Mesendoderm (in vitro differentiated cells): ENCODE data around the gene DFFB.

Source experiments
- DNase-seq: peaks from one replicate; pipeline ENCODE4 v3.0.0; 2013
- H2AK5ac ChIP-seq: 2 replicates; pipeline ENCODE4 v1.6.1; 2013; ENCODE audit warnings: low read length, inconsistent platforms
- H2BK120ac ChIP-seq: 2 replicates; pipeline ENCODE4 v1.6.1; 2013; ENCODE audit warnings: low read depth, mild to moderate bottlenecking, low read length, moderate library complexity, mixed read lengths
- H2BK15ac ChIP-seq: replicated peaks from 2 replicates; pipeline ENCODE4 v1.6.1; 2013; ENCODE audit warnings: low read depth, mild to moderate bottlenecking, moderate library complexity
- H2BK5ac ChIP-seq: 2 replicates; pipeline ENCODE4 v1.6.1; 2013; ENCODE audit warnings: low read length, inconsistent platforms
- H3K18ac ChIP-seq: 2 replicates; pipeline ENCODE4 v1.6.1; 2013; ENCODE audit warnings: mild to moderate bottlenecking, low read length, mixed read lengths
- H3K23ac ChIP-seq: one replicate; pipeline ENCODE4 v1.6.1; 2013; ENCODE audit warnings: low read length
- H3K27ac ChIP-seq: 2 replicates; pipeline ENCODE4 v1.5.1; 2013; ENCODE audit warnings: low read depth, mild to moderate bottlenecking, inconsistent platforms, low read length, moderate library complexity
- H3K27me3 ChIP-seq: 2 replicates; pipeline ENCODE4 v1.6.1; 2013; ENCODE audit warnings: low read length, control low read depth, mild to moderate bottlenecking, inconsistent platforms; ENCODE audit not compliant: insufficient read depth, poor library complexity
- H3K36me3 ChIP-seq: 2 replicates; pipeline ENCODE4 v1.6.1; 2013; ENCODE audit warnings: low read length, inconsistent platforms; ENCODE audit not compliant: control insufficient read depth, insufficient read depth
- H3K4ac ChIP-seq: one replicate; pipeline ENCODE4 v1.6.1; 2013; ENCODE audit warnings: low read depth, mild to moderate bottlenecking, low read length, moderate library complexity
- H3K4me1 ChIP-seq: 2 replicates; pipeline ENCODE4 v1.6.1; 2013; ENCODE audit warnings: low read depth, low read length, inconsistent platforms; ENCODE audit not compliant: control insufficient read depth
- H3K4me2 ChIP-seq: 2 replicates; pipeline ENCODE4 v1.6.1; 2013; ENCODE audit warnings: low read length
- H3K4me3 ChIP-seq: 2 replicates; pipeline ENCODE4 v1.5.1; 2013; ENCODE audit warnings: mild to moderate bottlenecking, low read length
- H3K56ac ChIP-seq: one replicate; pipeline ENCODE4 v1.6.1; 2013; ENCODE audit warnings: low read length
- H3K79me1 ChIP-seq: 2 replicates; pipeline ENCODE4 v1.6.1; 2013; ENCODE audit warnings: low read length, inconsistent platforms
- H3K79me2 ChIP-seq: 2 replicates; pipeline ENCODE4 v1.6.1; 2013; ENCODE audit warnings: mild to moderate bottlenecking, low read length; ENCODE audit not compliant: control insufficient read depth, insufficient read depth
- H3K9ac ChIP-seq: 2 replicates; pipeline ENCODE4 v1.6.1; 2013; ENCODE audit warnings: low read length, inconsistent platforms
- H4K5ac ChIP-seq: one replicate; pipeline ENCODE4 v1.6.1; 2013; ENCODE audit warnings: low read length
- H4K8ac ChIP-seq: one replicate; pipeline ENCODE4 v1.6.1; 2013; ENCODE audit warnings: low read depth, mild to moderate bottlenecking, control low read depth, low read length, moderate library complexity
- WGBS: extraction: QIAGEN DNeasy Blood & Tissue Kit; methylation state at CpG from one replicate; pipeline ENCODE4 v1.1.7; 2013; ENCODE audit warnings: low lambda C conversion rate, missing lambda C conversion rate; ENCODE audit not compliant: insufficient coverage; ENCODE audit errors: extremely low coverage; 5-methylcytosine and 5-hydroxymethylcytosine counted together

The DFFB gene

GRCh38 chr1:3924825-3925220, 67.5 kb downstream of the DFFB start:
- Histone ChIP-seq H3K4me3 (no peak overlapping the region), H2BK120ac (no peak overlapping the region), H3K4ac (no peak overlapping the region), H3K56ac (no peak overlapping the region), H3K27me3 (no peaks in the 10 kb centered on the region), H2AK5ac (no peak overlapping the region), H3K23ac (no peak overlapping the region), H3K9ac (no peak overlapping the region), H3K18ac (no peak overlapping the region), H3K27ac (no peak overlapping the region), H3K79me1 (no peaks in the 10 kb centered on the region), H3K4me1 (no peaks in the 10 kb centered on the region), H4K5ac (no peak overlapping the region), H3K79me2 (no peaks in the 10 kb centered on the region), H4K8ac (no peak overlapping the region), H3K4me2 (no peak overlapping the region), H2BK5ac (no peak overlapping the region), H3K36me3 (no peaks in the 10 kb centered on the region), H2BK15ac (no peak overlapping the region)
- no CpG with 5 or more reads among the region's 3 CpGs for WGBS
- no peak for DNase-seq

- Histone ChIP-seq H3K18ac (no peak overlapping the region), H2BK5ac (no peak overlapping the region), H3K36me3 (no peaks in the 10 kb centered on the region), H3K79me1 (no peaks in the 10 kb centered on the region), H2BK15ac (no peak overlapping the region), H4K5ac (no peak overlapping the region), H2BK120ac (no peak overlapping the region), H3K4ac (no peak overlapping the region), H3K27ac (no peak overlapping the region), H3K4me1 (no peaks in the 10 kb centered on the region), H3K4me2 (no peak overlapping the region), H3K23ac (no peak overlapping the region), H3K9ac (no peak overlapping the region), H3K27me3 (no peaks in the 10 kb centered on the region), H3K56ac (no peak overlapping the region), H2AK5ac (no peak overlapping the region), H3K79me2 (no peaks in the 10 kb centered on the region), H4K8ac (no peak overlapping the region), H3K4me3 (no peak overlapping the region)
- WGBS = no CpG with 5 or more reads among the region's 12 CpGs
- no peak for DNase-seq
These were observed 68.0 kb downstream of the DFFB start for GRCh38 chr1:3925256-3925655.

- Histone ChIP-seq H2BK120ac (no peak overlapping the region), H3K4me3 (no peak overlapping the region), H3K27me3 (no peaks in the 10 kb centered on the region), H2BK15ac (no peak overlapping the region), H3K56ac (no peak overlapping the region), H3K4me2 (no peak overlapping the region), H3K4ac (no peak overlapping the region), H3K4me1 (no peaks in the 10 kb centered on the region), H3K79me1 (no peaks in the 10 kb centered on the region), H3K9ac (no peak overlapping the region), H3K23ac (no peak overlapping the region), H3K27ac (no peak overlapping the region), H4K8ac (no peak overlapping the region), H2AK5ac (no peak overlapping the region), H3K18ac (no peak overlapping the region), H2BK5ac (no peak overlapping the region), H4K5ac (no peak overlapping the region), H3K36me3 (no peaks in the 10 kb centered on the region), H3K79me2 (no peaks in the 10 kb centered on the region)
- no peak for DNase-seq
- WGBS = no CpG with 5 or more reads among the region's 8 CpGs
These were observed 68.5 kb downstream of the DFFB start for GRCh38 chr1:3925762-3926161.

- Histone ChIP-seq H4K5ac (no peak overlapping the region), H3K23ac (no peak overlapping the region), H3K27ac (no peak overlapping the region), H3K79me2 (no peaks in the 10 kb centered on the region), H2BK120ac (no peak overlapping the region), H3K56ac (no peak overlapping the region), H3K9ac (no peak overlapping the region), H3K79me1 (no peaks in the 10 kb centered on the region), H3K27me3 (no peaks in the 10 kb centered on the region), H3K36me3 (no peaks in the 10 kb centered on the region), H2BK5ac (no peak overlapping the region), H2AK5ac (no peak overlapping the region), H2BK15ac (no peak overlapping the region), H3K4me1 (no peaks in the 10 kb centered on the region), H3K4me3 (no peak overlapping the region), H3K4ac (no peak overlapping the region), H3K18ac (no peak overlapping the region), H4K8ac (no peak overlapping the region), H3K4me2 (no peak overlapping the region)
- no peak for DNase-seq
These were observed 69.7 kb downstream of the DFFB start for GRCh38 chr1:3926956-3927355.

GRCh38 chr1:3928586-3928985, 71.3 kb downstream of the DFFB start:
- no peak overlapping the region for H3K23ac ChIP-seq
- H3K9ac ChIP-seq = no peak overlapping the region
- no peak overlapping the region for H2BK5ac ChIP-seq
- H3K4me1 ChIP-seq = no peaks in the 10 kb centered on the region
- no peaks in the 10 kb centered on the region for H3K79me1 ChIP-seq
- H2AK5ac ChIP-seq = no peak overlapping the region
- H3K79me2 ChIP-seq = no peaks in the 10 kb centered on the region
- H3K27me3 ChIP-seq = no peaks in the 10 kb centered on the region
- no peak for DNase-seq
- H2BK120ac ChIP-seq = no peak overlapping the region
- H3K18ac ChIP-seq = no peak overlapping the region
- no peak overlapping the region for H3K56ac ChIP-seq
- H3K36me3 ChIP-seq = no peaks in the 10 kb centered on the region
- no peak overlapping the region for H3K4me3 ChIP-seq
- H3K4ac ChIP-seq = no peak overlapping the region
- no peak overlapping the region for H4K5ac ChIP-seq
- H4K8ac ChIP-seq = no peak overlapping the region
- H2BK15ac ChIP-seq = no peak overlapping the region
- H3K4me2 ChIP-seq = no peak overlapping the region
- H3K27ac ChIP-seq = no peak overlapping the region
- no CpG with 5 or more reads among the region's 11 CpGs for WGBS

- no peak overlapping the region for H3K23ac ChIP-seq
- peak; percentile 50 for DNase-seq
- no peak overlapping the region for H3K4me2 ChIP-seq
- H2BK5ac ChIP-seq = no peak overlapping the region
- no peak overlapping the region for H3K18ac ChIP-seq
- H2BK15ac ChIP-seq = no peak overlapping the region
- H4K5ac ChIP-seq = no peak overlapping the region
- no peak overlapping the region for H3K9ac ChIP-seq
- no peak overlapping the region for H3K27ac ChIP-seq
- no peak overlapping the region for H3K56ac ChIP-seq
- no peak overlapping the region for H2BK120ac ChIP-seq
- no peak overlapping the region for H4K8ac ChIP-seq
- H3K79me1 ChIP-seq = no peaks in the 10 kb centered on the region
- no peaks in the 10 kb centered on the region for H3K4me1 ChIP-seq
- H3K79me2 ChIP-seq = no peaks in the 10 kb centered on the region
- no peak overlapping the region for H2AK5ac ChIP-seq
- no peaks in the 10 kb centered on the region for H3K36me3 ChIP-seq
- WGBS = 95% methylated on average over 3 of the region's 5 CpGs
- H3K27me3 ChIP-seq = no peaks in the 10 kb centered on the region
- H3K4me3 ChIP-seq = no peak overlapping the region
- H3K4ac ChIP-seq = no peak overlapping the region
These were observed 71.8 kb downstream of the DFFB start for GRCh38 chr1:3929126-3929525.
